HuH-7.5 (cell line): ENCODE results near the gene CNNM4.
A peak's percentile ranks its signal among the peaks of the same experiment; 100 is the strongest.

Experiments
- DNase-seq: peaks from one replicate; pipeline ENCODE4 v3.0.0; 2011; ENCODE audit warnings: low spot score

Gene CNNM4

DNA sequence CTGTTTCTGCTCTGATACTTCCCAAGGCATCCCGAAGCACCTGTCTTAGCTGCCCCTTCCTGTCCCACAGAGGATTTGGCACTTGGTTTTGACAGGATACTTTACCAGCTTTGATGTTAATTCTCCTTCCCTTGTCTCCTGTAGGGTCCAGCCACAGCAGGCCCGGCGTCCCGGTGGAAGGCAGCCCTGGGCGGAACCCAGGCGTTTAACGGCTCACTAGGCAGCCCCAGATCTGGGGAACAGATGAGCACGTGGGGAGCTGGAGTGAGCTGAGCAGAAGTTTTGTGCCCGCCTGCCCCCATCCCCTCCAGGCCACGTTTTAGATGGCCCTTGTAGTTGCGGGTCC lies 71.7 kb downstream of the CNNM4 start:
- no peak for DNase-seq

DNA sequence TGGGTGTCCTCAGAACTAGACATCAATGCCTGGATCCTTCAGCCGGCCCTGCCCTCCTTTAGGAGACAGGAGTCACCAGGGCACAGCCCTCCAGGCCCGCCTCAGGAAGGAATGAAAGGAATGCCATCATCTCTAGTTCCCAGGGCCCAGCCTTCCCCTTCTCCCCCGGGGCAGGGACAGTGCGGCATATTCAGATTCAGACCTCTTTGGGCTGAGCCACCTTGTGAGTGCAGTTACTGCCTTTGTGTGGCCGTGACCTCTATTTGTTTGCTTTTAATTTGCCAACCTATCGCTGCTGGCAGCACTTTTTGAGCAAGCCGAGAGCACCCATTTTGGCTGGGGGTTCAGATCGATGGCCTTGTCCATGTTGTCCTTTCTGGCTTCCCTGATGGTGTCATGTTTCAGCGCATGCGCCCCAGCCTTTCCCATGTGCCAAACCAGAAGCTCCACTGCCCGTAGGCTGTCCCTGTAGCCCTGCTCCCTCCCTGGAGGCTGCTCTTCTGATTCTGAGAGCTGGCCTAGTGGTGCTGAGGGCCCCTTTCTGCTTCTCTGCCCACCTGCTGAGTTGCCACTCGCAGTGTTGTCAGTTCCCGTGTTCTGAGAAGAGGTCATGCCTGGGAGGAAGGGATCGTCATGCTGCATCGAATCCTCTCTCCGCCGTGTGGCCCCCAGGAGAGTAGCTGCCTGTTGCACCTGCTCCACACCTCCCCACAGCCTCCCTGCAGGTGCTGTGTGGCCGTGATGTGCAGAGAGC lies 72.2 kb downstream of the CNNM4 start:
- DNase-seq, result no peak

DNA sequence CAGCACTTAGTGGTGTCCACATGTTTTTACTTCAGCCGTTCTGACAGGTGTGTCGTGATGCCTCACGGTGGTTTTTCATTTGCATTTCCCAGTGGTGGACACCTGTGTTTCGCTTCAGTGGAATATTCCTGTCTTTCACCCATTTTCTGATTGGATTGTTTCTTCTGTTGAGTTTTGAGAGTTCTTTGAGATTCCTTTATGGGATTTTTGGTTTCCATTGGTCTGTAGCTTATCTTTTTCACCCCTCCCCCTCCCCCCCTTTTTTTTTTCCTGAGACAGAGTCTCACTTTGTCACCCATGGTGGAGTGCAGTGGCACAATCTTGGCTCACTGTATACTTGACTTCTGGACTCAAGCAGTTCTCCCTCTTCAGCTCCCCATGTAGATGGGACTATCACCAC lies 75.1 kb downstream of the CNNM4 start:
- DNase-seq, result no peak

DNA sequence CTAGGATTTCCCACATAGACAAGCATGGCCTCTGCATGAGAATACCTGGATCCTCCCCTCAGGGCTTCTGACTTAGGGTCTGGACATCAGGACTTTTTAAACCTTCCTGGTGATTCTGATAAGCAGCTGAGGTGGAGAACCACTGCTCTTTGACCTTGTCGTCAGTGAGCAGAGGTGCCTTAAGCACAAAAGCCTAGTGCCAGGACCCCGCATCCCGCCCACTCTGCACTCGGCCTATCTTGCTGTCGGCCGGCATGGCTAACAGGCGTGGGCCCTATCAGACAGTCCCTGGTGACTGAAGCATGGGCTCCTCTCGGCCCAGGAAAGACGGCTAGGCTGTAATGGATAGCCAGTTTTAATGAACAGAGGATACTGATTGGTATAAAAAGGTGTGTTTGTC lies 76.9 kb downstream of the CNNM4 start:
- no peak for DNase-seq

DNA sequence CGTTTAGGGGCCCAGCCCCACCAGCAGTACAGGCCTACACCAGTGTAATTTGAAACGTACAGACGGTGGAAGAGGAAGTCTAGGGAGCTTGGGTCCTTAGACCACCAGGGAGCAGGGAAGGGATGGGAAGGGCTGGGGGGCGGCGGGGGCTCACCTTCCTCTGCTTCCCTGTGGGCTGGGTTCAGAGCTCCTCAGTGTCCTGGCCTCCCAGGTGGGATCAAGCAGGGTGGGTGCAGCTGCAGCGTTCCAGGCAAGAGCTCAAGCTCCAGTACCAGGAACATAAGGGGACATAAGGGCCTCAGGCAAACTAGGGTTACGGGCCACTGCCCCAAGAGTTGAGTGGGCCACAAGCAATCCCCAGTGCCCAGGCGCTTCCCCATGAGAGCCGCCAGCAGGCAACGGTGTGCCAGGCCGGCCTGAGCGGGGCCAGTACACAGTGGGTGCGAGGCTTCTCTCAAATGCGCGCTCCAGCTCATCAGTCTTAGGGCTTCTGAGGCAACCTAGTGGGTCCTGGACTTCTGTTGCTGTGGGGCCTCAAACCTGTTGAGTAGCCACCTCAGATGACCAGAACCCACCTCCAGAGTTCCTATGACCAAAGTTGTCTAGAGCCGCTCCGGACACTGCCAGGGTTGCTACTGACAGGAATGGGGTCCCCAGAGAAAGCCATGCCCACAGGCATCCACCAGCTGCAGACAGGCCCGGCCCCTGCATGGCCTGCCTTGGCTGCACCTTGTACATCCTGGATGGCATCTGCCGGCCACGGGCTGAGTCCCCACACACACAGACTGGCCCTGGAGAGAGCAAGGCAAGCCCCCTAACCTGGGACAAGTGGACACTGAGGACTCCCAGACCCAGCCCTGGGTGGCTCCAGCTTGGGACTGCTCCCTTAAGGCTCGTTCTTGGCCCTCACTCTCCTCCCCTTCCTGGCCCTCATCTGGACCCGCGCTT lies 77.9 kb downstream of the CNNM4 start:
- DNase-seq, result no peak

DNA sequence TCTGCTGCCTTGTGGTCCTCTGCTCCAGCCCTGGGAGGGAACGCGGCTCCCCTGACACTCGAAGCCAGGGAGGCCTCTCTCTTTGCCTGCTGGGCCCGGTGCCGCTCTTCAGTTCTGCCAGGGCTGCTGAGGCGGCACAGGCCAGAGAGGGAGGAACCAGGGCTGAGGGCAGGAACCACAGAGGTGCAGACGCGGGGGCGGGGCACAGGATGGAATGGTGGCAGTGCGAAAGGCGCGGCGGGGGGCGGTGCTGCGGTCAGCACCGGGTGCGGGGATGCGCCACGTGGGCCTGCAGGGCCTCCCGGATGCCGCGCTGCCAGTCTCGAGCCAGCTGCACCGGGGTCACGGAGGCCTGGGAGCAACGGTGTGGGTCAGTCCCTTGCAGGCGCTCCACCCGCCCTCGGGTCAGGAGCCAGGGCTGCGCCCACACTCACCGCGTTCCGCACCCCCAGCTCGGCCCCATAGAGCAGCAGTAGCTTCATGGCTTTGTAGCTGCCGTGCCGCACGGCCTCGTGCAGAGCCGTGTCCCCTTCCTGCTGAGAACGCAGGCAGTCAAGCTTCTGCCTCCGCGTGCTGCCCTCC lies 78.7 kb downstream of the CNNM4 start:
- DNase-seq, result no peak

DNA sequence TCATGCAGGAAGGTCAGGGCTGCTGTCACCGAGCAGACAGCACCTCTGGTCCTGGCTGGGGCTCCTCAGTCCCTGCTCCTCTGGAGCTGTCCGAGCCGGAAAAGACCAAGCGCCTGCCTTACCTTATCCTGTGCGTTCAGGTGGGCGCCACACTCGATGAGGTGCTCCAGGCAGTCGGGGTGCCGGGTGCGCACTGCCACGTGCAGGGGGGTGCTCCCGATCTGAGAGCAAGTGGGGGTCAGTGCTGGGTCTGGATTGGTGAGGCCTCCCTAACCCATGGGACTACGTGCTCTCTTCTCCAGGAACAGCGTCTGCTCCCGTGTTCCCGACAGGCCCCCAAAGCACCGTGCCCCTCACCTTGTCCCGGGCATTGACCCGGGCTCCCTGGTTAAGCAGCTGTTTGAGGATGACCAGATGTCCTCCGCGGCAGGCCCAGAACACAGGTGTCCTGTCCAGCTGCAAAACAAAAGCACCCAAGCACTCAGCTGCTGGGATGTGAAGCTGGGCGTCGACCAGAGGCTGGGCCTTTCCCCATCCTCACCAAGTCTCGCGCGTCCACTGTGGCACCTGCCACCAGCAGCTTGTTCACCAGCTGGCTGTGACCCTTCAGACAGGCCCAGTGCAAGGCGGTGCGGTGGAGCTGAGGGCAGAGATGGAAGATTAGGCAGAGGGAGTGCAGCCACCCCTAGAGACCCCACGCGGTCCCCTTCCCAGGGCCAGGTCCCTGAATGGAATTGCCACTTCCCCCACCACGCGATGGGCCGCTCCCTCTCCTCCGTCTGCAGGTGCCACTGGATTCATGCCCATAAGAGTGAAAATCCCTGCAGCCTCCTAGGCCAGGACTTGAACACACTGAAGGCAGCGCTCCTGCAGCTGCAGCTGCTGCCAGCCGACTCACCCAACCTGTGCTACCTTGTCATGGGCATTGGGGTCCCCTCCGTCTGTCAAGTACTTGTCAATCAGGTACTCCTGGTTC lies 79.5 kb downstream of the CNNM4 start:
- DNase-seq, result no peak

DNA sequence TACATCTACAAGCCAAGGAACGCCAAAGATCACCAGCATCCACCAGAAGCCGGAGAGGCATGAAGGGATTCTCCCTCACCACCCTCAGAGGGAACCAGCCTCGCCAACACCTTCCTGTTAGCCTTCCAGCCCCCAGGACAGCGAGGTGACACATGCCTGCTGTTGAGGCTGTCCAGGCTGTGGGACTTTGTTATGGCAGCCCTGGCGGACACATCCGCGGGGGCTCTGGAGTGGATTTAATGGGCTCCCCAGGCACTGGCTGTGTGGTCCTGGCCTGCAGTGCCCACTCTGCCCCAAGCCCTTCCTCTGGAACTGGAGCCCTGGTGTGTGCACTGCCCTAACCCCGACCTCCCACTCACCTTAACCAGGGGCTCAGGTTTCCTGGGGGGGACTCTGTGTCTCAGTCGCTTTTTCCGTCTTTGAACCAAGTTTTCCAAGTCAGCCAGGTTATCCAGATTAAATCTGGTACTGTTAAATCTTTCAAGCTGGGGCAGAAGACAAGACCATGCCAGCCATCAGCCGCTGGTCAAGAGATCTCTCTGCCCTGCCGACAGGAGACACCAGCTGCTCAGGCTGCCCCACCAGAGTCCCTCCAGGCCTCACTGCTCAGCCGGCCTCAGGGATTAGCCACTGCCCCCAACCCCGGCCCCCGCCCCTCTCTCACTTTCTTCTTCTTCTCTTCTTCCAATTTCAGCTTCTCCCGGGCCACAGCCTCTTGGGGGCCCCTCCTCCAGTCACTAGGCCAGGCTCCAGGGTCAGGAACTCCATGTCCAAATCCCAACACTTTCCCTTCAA lies 81.2 kb downstream of the CNNM4 start:
- DNase-seq, result no peak

DNA sequence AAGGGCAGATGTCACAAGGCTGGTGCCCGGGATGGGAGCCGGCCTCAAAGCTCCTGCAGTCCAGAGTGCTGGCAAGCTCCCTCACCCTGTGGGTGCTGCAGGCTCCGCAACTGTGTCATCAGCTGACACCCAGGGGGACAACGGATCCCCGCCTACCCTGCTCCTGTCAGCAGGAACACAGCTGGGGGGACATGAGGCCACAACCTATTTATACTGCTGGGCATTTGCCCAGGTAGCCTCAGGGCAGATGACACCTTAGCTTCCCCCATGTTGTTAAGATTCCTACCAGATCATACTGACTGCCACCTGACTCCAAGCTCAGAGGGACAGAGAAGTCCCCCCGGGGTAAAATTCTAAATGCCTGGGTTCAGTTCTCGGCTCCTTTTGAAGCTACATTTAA lies 81.9 kb downstream of the CNNM4 start:
- DNase-seq, result no peak

DNA sequence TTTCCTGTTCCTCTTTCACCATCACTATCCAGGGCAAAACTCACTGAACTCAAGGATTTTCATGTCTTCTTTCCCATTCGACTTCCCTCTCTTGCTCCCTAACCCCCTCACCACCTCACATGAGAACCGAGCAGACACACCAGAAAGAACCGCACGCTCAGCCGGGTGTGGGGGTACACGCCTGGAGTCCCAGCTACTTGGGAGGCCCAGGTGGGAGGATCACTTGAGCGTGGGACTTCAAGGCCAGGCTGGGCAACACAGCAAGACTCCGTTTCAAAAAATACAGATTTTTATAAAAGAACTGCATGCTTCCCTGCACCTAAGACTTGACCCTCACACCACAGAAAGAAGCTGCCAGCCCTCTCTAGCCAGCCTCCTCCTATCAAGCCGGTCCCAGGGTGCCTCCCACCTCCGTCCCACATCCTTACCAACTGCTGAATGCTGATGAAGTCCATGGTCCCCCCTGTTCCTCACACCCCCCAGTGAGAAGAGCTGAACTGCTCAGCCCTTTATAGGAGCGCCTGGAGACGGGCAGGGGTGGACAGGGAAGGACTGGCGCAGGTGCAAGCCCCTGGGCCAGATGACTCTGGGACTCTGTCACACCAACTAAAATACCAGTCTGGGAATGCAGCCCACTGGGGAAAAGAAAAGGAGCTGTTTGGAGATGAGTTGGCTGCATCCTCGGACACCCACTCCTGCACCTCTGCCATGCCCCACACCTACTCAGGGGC lies 83.0 kb downstream of the CNNM4 start, which contains the start of gene ANKRD23:
TSS of gene ANKRD23 (minus strand) at position 484 of the 731 bp plus-strand sequence. CDS start at position 455, 29 bp downstream.
- no peak for DNase-seq

DNA sequence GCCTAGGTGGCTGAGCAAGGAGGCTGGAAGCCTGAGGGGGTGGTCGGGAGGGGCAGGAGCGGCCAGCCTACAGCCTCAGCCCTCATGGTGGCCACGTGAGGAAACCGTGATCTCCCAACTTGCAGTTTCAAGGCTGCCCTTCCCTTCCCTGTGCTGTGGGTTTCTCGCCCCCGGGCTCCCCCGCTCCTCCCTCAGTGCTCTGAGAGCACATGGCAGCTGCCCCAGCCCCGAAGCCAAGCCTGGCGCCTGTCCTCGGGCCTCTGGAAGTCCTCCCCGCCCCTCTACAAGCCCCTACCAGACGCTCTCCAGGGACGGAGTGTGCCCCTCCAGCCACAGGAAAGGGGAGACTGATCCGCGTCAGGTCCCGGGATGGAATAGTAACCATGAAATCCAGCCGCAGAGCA lies 83.7 kb downstream of the CNNM4 start:
- no peak for DNase-seq

DNA sequence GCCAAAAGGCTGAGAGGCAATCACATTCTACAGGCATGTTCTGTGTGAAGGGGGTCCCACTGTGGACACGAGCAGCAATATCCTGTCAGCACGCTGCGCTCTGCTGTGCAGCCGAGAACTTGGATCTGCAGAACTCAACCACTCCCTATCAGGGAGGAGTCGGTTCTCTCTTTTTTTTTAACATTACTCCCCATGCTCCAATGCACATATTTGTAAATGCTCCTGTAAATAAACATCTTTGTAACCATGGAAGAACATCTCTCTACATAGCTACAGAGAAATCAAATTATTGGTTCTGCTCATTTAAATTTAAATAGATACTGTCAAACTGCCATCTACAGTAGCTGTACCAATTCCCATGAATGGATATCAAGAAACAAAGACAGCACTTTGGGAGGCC lies 86.1 kb downstream of the CNNM4 start:
- DNase-seq, result no peak

DNA sequence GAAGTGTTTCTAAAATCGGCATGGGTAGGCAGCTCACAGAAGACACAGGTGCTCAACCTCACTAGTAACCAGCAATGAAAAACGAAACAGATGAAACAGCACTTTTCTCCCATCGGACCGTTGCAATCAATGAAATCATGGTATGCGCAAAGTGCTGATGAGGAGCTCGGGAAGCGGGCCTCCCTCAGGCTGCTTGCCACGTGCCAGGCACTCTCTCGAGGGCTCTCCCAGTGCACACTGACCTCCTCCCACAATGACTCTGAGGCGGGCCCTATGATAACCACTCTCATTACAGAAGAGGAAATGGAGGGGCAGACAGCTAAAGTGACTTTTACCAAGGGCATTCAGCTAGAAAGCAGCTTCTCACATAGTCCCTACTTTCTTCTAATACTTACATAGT lies 86.9 kb downstream of the CNNM4 start:
- DNase-seq, result no peak

DNA sequence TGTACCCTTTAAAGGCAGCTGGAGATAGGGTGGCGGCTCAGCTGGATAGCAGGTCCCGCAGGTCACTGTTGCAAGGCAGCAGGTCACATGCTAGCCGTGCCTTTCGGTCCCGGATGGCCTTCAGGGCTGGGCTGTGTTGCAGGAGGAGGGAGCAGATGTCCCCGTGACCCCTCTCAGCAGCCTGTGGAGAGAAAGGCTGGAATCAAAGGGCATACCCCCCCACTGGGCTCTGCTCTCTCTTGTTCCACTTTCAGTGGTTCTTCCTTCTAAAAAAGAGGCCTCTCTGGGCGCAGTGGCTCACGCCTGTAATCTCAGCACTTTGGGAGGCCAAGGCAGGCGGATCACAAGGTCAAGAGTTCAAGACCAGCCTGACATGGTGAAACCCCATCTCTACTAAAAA lies 87.6 kb downstream of the CNNM4 start:
- no peak for DNase-seq

DNA sequence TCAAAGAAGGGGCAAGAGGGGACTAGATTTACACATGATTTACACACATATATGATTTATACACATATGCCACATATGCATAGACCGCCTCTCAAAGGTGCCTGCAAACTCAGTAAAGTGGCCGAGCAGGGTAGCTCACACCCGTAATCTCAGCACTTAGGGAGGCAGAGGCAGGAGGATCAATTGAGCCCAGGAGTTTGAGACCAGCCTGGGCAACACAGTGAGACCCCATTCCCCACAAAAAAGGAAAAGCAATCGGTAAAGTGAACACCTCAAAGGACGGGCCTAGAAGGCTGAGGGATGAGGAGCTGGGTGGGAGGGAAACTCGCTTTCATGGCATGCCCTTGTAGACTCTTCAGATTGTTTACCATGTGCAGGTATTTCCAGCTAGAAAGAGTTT lies 92.0 kb downstream of the CNNM4 start:
- no peak for DNase-seq

DNA sequence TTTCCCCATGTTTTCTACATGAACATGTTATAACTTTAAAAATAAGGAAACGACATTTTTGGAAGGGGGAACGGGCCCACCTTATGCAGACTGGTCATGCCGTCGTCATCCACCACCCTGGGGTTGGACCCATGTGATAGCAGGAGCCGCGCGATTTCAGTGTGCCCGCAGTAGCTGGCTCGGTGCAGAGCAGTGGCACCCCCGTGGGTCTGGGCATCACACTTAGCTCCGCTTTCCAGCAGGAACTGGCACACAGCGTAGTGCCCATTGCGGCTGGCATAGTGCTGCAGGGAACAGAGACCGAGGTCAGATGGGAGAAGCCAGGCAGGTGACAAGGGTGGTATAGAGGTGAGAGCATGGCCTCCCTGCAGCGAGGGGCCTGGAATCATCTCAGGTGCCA lies 92.6 kb downstream of the CNNM4 start:
- no peak for DNase-seq

DNA sequence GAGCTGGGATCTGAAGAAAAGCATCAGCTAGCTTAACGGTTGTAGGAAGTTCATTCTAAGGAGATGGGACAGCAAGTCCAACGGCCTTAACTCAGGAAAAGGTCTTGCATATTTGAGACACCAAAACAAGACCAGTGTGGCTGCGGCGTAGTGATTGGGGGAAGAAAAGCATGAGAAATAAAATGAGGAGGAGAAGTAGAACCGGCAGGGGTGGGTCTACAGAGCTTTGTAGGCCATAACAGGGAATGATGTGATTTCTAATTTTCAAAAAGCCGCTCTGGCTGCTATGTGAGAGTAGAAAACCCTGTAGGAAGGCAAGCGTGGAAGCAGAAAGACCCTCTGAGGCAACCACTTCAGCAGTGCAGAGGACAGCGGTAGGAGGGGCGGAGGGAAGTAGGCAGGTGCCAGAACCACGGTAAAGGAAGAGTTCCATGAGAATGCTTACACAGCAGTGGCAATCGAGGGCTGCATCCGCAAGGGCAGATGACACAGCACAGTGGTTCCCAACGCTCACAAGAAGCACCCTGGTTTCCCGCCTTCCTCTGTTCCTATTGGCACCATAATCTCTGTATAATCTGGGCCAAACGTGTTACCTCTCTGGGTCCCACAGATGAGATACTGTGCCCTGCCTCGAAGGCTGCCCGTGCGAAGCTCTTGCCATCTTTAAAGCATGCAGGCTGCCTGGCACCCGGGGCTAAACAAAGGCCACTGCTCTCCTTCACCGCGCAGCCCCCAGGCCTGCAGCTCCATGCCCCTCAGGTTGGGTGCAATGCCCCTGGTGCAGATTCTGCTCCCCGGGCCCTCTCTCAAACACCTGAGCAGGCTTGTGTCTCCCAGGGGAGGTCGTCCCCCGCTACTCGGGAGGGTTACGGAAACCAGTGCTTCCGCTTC lies 96.3 kb downstream of the CNNM4 start:
- no peak for DNase-seq

DNA sequence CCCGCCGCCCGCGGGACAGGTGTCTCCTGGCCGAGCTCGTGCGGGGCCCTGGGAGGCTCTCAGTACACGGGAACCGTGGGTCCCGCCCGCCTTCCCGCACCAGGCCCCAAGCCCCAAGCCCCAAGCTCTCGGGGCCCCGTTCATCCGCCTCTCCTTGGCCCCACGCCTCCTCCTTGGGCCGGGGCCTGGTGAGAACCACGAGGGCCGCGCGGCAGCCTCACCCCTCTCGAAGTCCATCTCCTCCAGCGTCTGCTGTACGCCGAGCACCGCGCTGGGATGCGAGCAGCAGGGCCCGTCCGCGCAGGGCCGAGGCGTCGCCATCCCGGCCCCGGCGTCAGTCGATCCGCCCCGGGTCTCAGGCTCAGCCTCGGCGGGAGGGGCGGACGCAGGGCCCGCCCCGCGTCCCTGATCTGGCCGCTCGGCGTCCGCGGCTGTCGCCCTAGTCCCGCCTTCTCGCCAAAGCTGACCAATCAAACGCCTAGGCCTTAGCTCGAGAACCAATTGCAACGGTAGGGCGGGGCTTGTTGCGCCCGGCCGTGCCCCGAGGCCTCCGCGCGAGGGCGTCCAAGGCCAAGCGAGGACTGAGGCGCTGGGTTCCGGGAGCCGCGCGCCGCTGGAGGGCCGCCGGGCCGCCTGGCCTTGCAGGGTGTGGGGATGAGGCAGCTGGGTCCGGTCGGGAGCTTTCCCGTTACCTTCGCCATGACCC lies 97.1 kb downstream of the CNNM4 start, which contains the start of gene ANKRD39:
TSS of gene ANKRD39 (minus strand) at position 350 of the 706 bp plus-strand sequence. CDS start at position 321, 29 bp downstream.
- DNase-seq, result peak; percentile 96
